SK-N-SH treated with all-trans-retinoic acid at 6 μM for 48 hours (cell line): ENCODE data around the gene C11orf68.

Experiments
- ATAC-seq: fragments of 200-7000 bp; cut with Tn5 transposase; 3 replicates; pipeline ENCODE4 v1.9.1; 2020; ENCODE audit warnings: mild to moderate bottlenecking, moderate library complexity
- ARNTL ChIP-seq: fragments of 450-650 bp; formaldehyde crosslinking; IDR thresholded peaks from 2 replicates; pipeline ENCODE4 v1.5.0; 2020; ENCODE audit warnings: low read depth, mild to moderate bottlenecking, moderate library complexity, borderline replicate concordance
- BACH2 ChIP-seq: fragments of 250-450 bp; sonication (Bioruptor Pico); IDR thresholded peaks from 2 replicates; pipeline ENCODE4 v1.9.0; 2021; ENCODE audit warnings: mild to moderate bottlenecking, borderline replicate concordance
- CSDC2 ChIP-seq: fragments of 250-450 bp; sonication (Bioruptor Pico); IDR thresholded peaks from 2 replicates; pipeline ENCODE4 v1.5.0; 2020; ENCODE audit warnings: mild to moderate bottlenecking, moderate library complexity
- ESRRG ChIP-seq: fragments of 250-450 bp; sonication (Bioruptor Pico); IDR thresholded peaks from 2 replicates; pipeline ENCODE4 v1.6.1; 2021; ENCODE audit warnings: mild to moderate bottlenecking
- GLIS3 ChIP-seq: fragments of 250-450 bp; sonication (Bioruptor Pico); IDR thresholded peaks from 2 replicates; pipeline ENCODE4 v1.5.0; 2020; ENCODE audit warnings: mild to moderate bottlenecking, moderate library complexity
- ISL1 ChIP-seq: fragments of 250-450 bp; sonication (Bioruptor Pico); IDR thresholded peaks from 2 replicates; pipeline ENCODE4 v2.1.2; 2022; ENCODE audit warnings: mild to moderate bottlenecking, moderate library complexity
- OSR1 ChIP-seq: fragments of 250-450 bp; sonication (Bioruptor Pico); IDR thresholded peaks from 2 replicates; pipeline ENCODE4 v1.8.0; 2022; ENCODE audit warnings: moderate library complexity, mild to moderate bottlenecking, inconsistent platforms
- PPARA ChIP-seq: fragments of 250-450 bp; sonication (Bioruptor Pico); IDR thresholded peaks from 2 replicates; pipeline ENCODE4 v1.5.0; 2020; ENCODE audit warnings: mild to moderate bottlenecking, borderline replicate concordance
- SNAI2 ChIP-seq: fragments of 250-450 bp; sonication (Bioruptor Pico); IDR thresholded peaks from 2 replicates; pipeline ENCODE4 v1.5.0; 2020; ENCODE audit warnings: mild to moderate bottlenecking, moderate library complexity
- TCF4 ChIP-seq: fragments of 250-450 bp; sonication (Bioruptor Pico); IDR thresholded peaks from 2 replicates; pipeline ENCODE4 v1.8.0; 2021; ENCODE audit warnings: mild to moderate bottlenecking, moderate library complexity, borderline replicate concordance
- TOX ChIP-seq: fragments of 250-450 bp; sonication (Bioruptor Pico); IDR thresholded peaks from 2 replicates; pipeline ENCODE4 v1.8.0; 2021; ENCODE audit warnings: mild to moderate bottlenecking, moderate library complexity, borderline replicate concordance
- ZC3H10 ChIP-seq: fragments of 250-450 bp; sonication (Bioruptor Pico); IDR thresholded peaks from 2 replicates; pipeline ENCODE4 v1.5.1; 2021; ENCODE audit warnings: mild to moderate bottlenecking, moderate library complexity
- ZFP30 ChIP-seq: fragments of 450-650 bp; formaldehyde crosslinking; IDR thresholded peaks from 2 replicates; pipeline ENCODE4 v1.5.0; 2022; ENCODE audit warnings: mild to moderate bottlenecking, moderate library complexity
- ZNF565 ChIP-seq: fragments of 450-650 bp; formaldehyde crosslinking; conservative IDR thresholded peaks from 2 replicates; pipeline ENCODE4 v1.5.0; 2020; ENCODE audit warnings: low read depth, mild to moderate bottlenecking, moderate library complexity
- ZNF8 ChIP-seq: fragments of 450-650 bp; formaldehyde crosslinking; IDR thresholded peaks from 2 replicates; pipeline ENCODE4 v1.5.0; 2020; ENCODE audit warnings: mild to moderate bottlenecking, moderate library complexity
- TF ChIP-seq, protein P1 (sequence below): fragments of 250-450 bp; sonication (Bioruptor Pico); IDR thresholded peaks from 2 replicates; pipeline ENCODE4 v1.8.0; 2020; ENCODE audit warnings: mild to moderate bottlenecking, moderate library complexity, borderline replicate concordance
- TF ChIP-seq, protein P2 (sequence below): fragments of 250-450 bp; sonication (Bioruptor Pico); IDR thresholded peaks from 2 replicates; pipeline ENCODE4 v1.5.0; 2020; ENCODE audit warnings: mild to moderate bottlenecking, moderate library complexity
- TF ChIP-seq, protein P3 (sequence below): fragments of 250-450 bp; sonication (Bioruptor Pico); IDR thresholded peaks from 2 replicates; pipeline ENCODE4 v1.8.0; 2021; ENCODE audit warnings: low read depth, mild to moderate bottlenecking, moderate library complexity, borderline replicate concordance
- TF ChIP-seq, protein P4 (sequence below): fragments of 250-450 bp; sonication (Bioruptor Pico); IDR thresholded peaks from 2 replicates; pipeline ENCODE4 v1.5.1; 2021; ENCODE audit warnings: mild to moderate bottlenecking, moderate library complexity

Gene C11orf68

DNA sequence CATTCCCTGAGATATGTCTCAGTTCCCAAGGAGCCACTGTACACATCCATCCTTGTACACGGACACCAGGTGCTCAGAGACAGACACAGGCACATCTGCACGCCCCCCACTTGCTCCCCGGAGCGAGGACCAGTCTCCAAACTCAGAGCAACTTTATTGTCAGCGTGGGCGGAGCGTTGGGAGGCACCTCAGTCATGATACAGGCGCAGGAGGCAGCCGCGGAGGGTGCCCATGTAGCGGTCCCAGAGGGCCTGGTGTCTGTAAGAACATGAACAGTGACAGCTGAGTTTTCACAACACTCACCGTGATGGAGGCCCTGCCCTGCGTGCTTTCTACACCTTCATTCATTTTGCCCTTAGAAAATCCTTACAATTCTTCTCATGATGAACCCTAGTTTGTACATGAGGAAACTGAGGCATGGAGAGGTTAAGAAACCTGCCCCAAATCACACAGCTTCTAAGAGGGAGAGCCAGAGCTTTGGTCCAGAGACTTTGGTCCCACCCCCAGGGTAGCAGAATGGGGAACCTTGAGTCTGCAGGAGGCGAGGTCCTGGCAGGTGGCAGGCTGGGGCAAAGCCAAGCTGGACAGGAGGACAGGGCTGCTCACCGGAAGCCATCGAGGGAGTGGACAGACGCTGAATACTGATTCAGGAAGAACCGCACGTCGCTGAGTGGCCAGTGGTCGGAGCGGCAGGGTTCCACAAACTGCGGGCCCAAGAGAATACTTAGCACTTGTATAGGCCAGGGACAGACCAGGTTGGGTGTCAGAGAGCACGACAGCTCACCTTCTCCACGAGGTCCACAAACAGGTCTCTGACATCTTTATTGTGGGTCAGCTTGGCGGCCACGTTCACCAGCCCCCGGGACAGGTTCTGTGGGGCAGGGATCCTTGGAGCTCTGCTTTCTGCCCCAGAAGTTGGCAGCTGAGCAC is 34.8 kb downstream of the C11orf68 start:
- TF ChIP-seq PPARA (CRISPR knock-in tag) (no peak), SNAI2 (CRISPR knock-in tag) (no peak), BACH2 (CRISPR knock-in tag) (no peak), ZC3H10 (no peak), ZNF8 (no peak), ZNF565 (CRISPR knock-in tag) (no peak), ARNTL (CRISPR knock-in tag) (no peak), TCF4 (CRISPR knock-in tag) (no peak), ISL1 (CRISPR knock-in tag) (no peak)
- TF ChIP-seq, protein P1, sequence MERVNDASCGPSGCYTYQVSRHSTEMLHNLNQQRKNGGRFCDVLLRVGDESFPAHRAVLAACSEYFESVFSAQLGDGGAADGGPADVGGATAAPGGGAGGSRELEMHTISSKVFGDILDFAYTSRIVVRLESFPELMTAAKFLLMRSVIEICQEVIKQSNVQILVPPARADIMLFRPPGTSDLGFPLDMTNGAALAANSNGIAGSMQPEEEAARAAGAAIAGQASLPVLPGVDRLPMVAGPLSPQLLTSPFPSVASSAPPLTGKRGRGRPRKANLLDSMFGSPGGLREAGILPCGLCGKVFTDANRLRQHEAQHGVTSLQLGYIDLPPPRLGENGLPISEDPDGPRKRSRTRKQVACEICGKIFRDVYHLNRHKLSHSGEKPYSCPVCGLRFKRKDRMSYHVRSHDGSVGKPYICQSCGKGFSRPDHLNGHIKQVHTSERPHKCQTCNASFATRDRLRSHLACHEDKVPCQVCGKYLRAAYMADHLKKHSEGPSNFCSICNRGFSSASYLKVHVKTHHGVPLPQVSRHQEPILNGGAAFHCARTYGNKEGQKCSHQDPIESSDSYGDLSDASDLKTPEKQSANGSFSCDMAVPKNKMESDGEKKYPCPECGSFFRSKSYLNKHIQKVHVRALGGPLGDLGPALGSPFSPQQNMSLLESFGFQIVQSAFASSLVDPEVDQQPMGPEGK = no peak
- TF ChIP-seq, protein P2, sequence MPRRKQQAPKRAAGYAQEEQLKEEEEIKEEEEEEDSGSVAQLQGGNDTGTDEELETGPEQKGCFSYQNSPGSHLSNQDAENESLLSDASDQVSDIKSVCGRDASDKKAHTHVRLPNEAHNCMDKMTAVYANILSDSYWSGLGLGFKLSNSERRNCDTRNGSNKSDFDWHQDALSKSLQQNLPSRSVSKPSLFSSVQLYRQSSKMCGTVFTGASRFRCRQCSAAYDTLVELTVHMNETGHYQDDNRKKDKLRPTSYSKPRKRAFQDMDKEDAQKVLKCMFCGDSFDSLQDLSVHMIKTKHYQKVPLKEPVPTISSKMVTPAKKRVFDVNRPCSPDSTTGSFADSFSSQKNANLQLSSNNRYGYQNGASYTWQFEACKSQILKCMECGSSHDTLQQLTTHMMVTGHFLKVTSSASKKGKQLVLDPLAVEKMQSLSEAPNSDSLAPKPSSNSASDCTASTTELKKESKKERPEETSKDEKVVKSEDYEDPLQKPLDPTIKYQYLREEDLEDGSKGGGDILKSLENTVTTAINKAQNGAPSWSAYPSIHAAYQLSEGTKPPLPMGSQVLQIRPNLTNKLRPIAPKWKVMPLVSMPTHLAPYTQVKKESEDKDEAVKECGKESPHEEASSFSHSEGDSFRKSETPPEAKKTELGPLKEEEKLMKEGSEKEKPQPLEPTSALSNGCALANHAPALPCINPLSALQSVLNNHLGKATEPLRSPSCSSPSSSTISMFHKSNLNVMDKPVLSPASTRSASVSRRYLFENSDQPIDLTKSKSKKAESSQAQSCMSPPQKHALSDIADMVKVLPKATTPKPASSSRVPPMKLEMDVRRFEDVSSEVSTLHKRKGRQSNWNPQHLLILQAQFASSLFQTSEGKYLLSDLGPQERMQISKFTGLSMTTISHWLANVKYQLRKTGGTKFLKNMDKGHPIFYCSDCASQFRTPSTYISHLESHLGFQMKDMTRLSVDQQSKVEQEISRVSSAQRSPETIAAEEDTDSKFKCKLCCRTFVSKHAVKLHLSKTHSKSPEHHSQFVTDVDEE (CRISPR knock-in tag) = no peak
- TF ChIP-seq, protein P3, sequence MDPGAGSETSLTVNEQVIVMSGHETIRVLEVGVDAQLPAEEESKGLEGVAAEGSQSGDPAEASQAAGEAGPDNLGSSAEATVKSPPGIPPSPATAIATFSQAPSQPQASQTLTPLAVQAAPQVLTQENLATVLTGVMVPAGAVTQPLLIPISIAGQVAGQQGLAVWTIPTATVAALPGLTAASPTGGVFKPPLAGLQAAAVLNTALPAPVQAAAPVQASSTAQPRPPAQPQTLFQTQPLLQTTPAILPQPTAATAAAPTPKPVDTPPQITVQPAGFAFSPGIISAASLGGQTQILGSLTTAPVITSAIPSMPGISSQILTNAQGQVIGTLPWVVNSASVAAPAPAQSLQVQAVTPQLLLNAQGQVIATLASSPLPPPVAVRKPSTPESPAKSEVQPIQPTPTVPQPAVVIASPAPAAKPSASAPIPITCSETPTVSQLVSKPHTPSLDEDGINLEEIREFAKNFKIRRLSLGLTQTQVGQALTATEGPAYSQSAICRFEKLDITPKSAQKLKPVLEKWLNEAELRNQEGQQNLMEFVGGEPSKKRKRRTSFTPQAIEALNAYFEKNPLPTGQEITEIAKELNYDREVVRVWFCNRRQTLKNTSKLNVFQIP (CRISPR knock-in tag) = no peak
- no peak for ATAC-seq

DNA sequence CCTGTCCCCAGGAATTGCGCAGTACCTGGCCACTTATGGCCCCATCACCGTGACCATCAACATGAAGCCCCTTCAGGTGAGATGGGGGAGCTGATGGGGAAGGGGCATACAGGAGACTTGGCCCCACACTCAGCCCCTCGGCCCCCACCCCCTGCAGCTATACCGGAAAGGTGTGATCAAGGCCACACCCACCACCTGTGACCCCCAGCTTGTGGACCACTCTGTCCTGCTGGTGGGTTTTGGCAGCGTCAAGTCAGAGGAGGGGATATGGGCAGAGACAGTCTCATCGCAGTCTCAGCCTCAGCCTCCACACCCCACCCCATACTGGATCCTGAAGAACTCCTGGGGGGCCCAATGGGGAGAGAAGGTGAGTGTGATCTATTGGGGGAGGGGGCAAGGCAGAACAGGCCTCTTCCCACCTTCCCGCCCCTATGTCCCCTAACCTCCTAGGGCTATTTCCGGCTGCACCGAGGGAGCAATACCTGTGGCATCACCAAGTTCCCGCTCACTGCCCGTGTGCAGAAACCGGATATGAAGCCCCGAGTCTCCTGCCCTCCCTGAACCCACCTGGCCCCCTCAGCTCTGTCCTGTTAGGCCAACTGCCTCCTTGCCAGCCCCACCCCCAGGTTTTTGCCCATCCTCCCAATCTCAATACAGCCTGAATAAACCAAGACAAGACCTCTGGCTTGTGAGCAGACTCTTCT is 35.7 kb downstream of the C11orf68 start:
- ATAC-seq = no peak
- TF ChIP-seq ZFP30 (CRISPR knock-in tag) = no peak
- no peak for TF ChIP-seq SNAI2 (CRISPR knock-in tag)
- TF ChIP-seq, protein P2 (CRISPR knock-in tag) = no peak
- no peak for TF ChIP-seq PPARA (CRISPR knock-in tag)
- no peak for TF ChIP-seq OSR1 (CRISPR knock-in tag)
- TF ChIP-seq ISL1 (CRISPR knock-in tag) = no peak
- TF ChIP-seq ARNTL (CRISPR knock-in tag) = no peak
- TF ChIP-seq TOX (CRISPR knock-in tag) = no peak
- no peak for TF ChIP-seq ESRRG (CRISPR knock-in tag)
- TF ChIP-seq GLIS3 = no peak
- no peak for TF ChIP-seq CSDC2
- TF ChIP-seq, protein P4, sequence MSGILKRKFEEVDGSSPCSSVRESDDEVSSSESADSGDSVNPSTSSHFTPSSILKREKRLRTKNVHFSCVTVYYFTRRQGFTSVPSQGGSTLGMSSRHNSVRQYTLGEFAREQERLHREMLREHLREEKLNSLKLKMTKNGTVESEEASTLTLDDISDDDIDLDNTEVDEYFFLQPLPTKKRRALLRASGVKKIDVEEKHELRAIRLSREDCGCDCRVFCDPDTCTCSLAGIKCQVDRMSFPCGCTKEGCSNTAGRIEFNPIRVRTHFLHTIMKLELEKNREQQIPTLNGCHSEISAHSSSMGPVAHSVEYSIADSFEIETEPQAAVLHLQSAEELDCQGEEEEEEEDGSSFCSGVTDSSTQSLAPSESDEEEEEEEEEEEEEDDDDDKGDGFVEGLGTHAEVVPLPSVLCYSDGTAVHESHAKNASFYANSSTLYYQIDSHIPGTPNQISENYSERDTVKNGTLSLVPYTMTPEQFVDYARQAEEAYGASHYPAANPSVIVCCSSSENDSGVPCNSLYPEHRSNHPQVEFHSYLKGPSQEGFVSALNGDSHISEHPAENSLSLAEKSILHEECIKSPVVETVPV = no peak
